Measurements from ENCODE around the gene SEPTIN8. TPM values are rescaled to one million over a fixed set of nuclear protein-coding genes. Genes with fewer than 3 reads are reported as not detected.

Gene SEPTIN8
- total and polyA plus RNA-seq, 2 donors (not counting 1 experiment from before 2014, with no cell fraction given), result 4.0 to 5.9 TPM

DNA sequence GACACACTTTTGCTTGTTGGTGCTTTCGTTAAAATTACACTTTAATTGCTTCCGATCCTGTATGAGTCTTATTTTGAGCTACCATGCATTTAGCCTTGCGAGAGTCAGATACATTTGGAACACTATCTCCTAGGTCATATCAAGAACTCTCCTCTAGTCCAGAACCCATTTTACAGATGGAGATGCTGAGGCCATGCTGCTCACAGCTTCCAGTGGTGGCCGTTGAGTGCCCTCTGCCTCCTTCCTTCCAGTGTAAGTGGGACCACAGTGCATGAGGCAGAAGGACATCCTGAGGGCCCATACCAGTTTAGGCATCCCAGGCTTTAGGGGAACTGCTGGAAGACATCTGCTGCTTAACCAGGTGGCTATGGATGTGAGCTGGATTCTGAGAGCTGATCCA lies 22.9 kb downstream of the SEPTIN8 start:
- Histone ChIP-seq H3K4me3 (ENCODE audit: control extremely low read depth in 1 of 5, extremely low read depth in 1 of 5, insufficient read depth in 1 of 5, low read depth in 2 of 5, low read length in 4 of 5) (no peak overlapping the region), H3K36me3 (replicated peaks in 1 of 2; ENCODE audit: control extremely low read depth in 1 of 2, control insufficient read depth in 1 of 2, extremely low read depth in 1 of 2, insufficient read depth in 2 of 2, low read length in 1 of 2) (no peaks in the 10 kb centered on the region), H3K4me1 (ENCODE audit: control insufficient read depth in 2 of 2, insufficient read depth in 2 of 2, low read length in 2 of 2) (no peaks in the 10 kb centered on the region), H3K9ac (ENCODE audit: low read length) (no peak overlapping the region), H3K27ac (ENCODE audit: low read length in 2 of 2) (no peak overlapping the region), H2AFZ (ENCODE audit: insufficient read depth, low read depth, low read length, poor library complexity, severe bottlenecking) (no peak overlapping the region), H3K79me2 (ENCODE audit: control insufficient read depth, insufficient read depth, low read length) (no peaks in the 10 kb centered on the region), H3K27me3 (replicated peaks in 1 of 4; ENCODE audit: control extremely low read depth in 1 of 4, control insufficient read depth in 3 of 4, insufficient read depth in 4 of 4, low read length in 3 of 4) (no peaks in the 10 kb centered on the region), H4K20me1 (ENCODE audit: control insufficient read depth, insufficient read depth, low read length, poor library complexity, severe bottlenecking) (no peaks in the 10 kb centered on the region), H3K9me3 (ENCODE audit: control extremely low read depth in 1 of 3, control insufficient read depth in 2 of 3, insufficient read depth in 1 of 3, low read length in 2 of 3) (no peaks in the 10 kb centered on the region), H3K4me2 (replicated peaks; ENCODE audit: low read depth, low read length, poor library complexity, severe bottlenecking) (no peak overlapping the region)
- no peak for DNase-seq
- H3K9me3 Mint-ChIP-seq (ENCODE audit: insufficient read depth), result no peaks in the 10 kb centered on the region
- H3K4me3 Mint-ChIP-seq, result no peak overlapping the region
- no peak overlapping the region for H3K27ac Mint-ChIP-seq
- TF ChIP-seq, protein P1, sequence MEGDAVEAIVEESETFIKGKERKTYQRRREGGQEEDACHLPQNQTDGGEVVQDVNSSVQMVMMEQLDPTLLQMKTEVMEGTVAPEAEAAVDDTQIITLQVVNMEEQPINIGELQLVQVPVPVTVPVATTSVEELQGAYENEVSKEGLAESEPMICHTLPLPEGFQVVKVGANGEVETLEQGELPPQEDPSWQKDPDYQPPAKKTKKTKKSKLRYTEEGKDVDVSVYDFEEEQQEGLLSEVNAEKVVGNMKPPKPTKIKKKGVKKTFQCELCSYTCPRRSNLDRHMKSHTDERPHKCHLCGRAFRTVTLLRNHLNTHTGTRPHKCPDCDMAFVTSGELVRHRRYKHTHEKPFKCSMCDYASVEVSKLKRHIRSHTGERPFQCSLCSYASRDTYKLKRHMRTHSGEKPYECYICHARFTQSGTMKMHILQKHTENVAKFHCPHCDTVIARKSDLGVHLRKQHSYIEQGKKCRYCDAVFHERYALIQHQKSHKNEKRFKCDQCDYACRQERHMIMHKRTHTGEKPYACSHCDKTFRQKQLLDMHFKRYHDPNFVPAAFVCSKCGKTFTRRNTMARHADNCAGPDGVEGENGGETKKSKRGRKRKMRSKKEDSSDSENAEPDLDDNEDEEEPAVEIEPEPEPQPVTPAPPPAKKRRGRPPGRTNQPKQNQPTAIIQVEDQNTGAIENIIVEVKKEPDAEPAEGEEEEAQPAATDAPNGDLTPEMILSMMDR (IDR thresholded peaks at IDR 0.05), result no peak
- TF ChIP-seq EZH2 (IDR thresholded peaks at IDR 0.05; ENCODE audit: borderline replicate concordance, insufficient read depth, low read depth, low read length, poor library complexity, severe bottlenecking), result no peak
- H3K27me3 Mint-ChIP-seq, result no peaks in the 10 kb centered on the region
- intact Hi-C loops (cut with micrococcal nuclease), result no loop called here
- CTCF ChIA-PET, result interaction anchor here (1.3 to 1.6 kb wide), 3 partner anchors 8 to 67 kb away, joined by 3 to 4 read pairs (median 3); no protein-coding TSS in a partner anchor
- H3K4me1 Mint-ChIP-seq, result peaks cover 12% of the 10 kb centered on the region
- POLR2A ChIA-PET, result interaction anchor here (0.7 kb wide), 1 partner anchor 23 kb away, joined by 11 read pairs; the partner anchor contains the start of gene SEPTIN8
- 96% methylated on average over 3 of the region's 4 CpGs for WGBS (ENCODE audit: insufficient coverage)
- no peak for ATAC-seq (ENCODE audit: low read depth)

DNA sequence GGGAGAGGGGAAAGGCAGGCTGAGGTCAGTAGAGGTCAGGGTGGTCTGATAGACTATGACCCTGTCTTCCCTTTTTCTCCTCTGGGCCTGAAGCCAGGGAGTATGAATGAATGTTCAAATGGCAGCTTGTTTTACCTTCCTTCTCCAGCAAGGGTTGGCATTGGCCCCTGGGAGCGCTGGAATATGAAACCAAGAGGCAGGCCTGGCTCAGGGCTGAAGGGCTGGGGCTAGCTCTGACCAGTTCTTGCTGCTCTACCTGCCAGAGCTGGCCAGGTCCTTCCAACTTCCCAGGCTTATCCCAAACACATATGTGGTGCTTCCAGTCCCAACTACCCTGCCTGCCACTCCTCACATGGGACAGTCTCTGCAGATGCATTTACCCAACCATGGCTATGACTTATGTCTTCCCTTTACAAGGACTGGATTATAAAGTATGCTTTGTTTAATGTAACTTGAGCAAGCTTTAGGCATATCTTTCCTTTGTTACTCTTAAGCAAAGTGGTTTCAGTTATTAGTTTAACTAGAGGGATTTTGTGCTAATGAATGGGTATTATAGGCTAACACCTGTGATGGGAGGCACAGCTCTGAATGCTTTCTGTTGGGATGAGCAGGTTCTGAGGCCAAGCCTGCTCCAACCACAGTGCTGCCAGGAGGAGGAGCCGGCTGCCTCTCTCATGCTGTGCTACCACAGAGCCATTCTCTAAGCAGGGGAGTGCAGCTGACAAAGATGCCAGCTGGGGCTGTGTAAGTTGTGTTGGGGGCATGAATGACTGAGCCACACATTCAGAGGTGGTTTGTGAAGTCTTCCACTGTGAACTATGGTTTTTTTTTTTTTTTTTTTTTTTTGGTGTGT lies 23.7 kb downstream of the SEPTIN8 start:
- Mint-ChIP-seq H3K4me1 (peaks cover 12% of the 10 kb centered on the region), H3K9me3 (ENCODE audit: insufficient read depth) (no peaks in the 10 kb centered on the region), H3K4me3 (no peak overlapping the region), H3K27ac (no peak overlapping the region), H3K27me3 (peaks cover 4% of the 10 kb centered on the region)
- H3K79me2 ChIP-seq (ENCODE audit: control insufficient read depth, insufficient read depth, low read length), result no peaks in the 10 kb centered on the region
- H3K27ac ChIP-seq (ENCODE audit: low read length in 2 of 2), result no peak overlapping the region
- H4K20me1 ChIP-seq (ENCODE audit: control insufficient read depth, insufficient read depth, low read length, poor library complexity, severe bottlenecking), result no peaks in the 10 kb centered on the region
- intact Hi-C loops (cut with micrococcal nuclease), result no loop called here
- H3K4me1 ChIP-seq (ENCODE audit: control insufficient read depth in 2 of 2, insufficient read depth in 2 of 2, low read length in 2 of 2), result no peaks in the 10 kb centered on the region
- no peak overlapping the region for H3K4me3 ChIP-seq (ENCODE audit: control extremely low read depth in 1 of 5, extremely low read depth in 1 of 5, insufficient read depth in 1 of 5, low read depth in 2 of 5, low read length in 4 of 5)
- H2AFZ ChIP-seq (ENCODE audit: insufficient read depth, low read depth, low read length, poor library complexity, severe bottlenecking), result no peak overlapping the region
- ChIA-PET POLR2A (interaction anchor here (0.7 kb wide), 1 partner anchor 24 kb away, joined by 11 read pairs; the partner anchor contains the start of gene SEPTIN8), CTCF (interaction anchor here (1.3 to 1.5 kb wide), 2 partner anchors 8 to 67 kb away, joined by 3 to 4 read pairs; no protein-coding TSS in a partner anchor)
- H3K9me3 ChIP-seq (ENCODE audit: control extremely low read depth in 1 of 3, control insufficient read depth in 2 of 3, insufficient read depth in 1 of 3, low read length in 2 of 3), result no peaks in the 10 kb centered on the region
- ATAC-seq (ENCODE audit: low read depth), result no peak
- TF ChIP-seq, protein P1 (IDR thresholded peaks at IDR 0.05), result no peak
- no peak for TF ChIP-seq EZH2 (IDR thresholded peaks at IDR 0.05; ENCODE audit: borderline replicate concordance, insufficient read depth, low read depth, low read length, poor library complexity, severe bottlenecking)
- WGBS (ENCODE audit: insufficient coverage), result 100% methylated on average over 1 of the region's 2 CpGs
- H3K27me3 ChIP-seq (replicated peaks in 1 of 4; ENCODE audit: control extremely low read depth in 1 of 4, control insufficient read depth in 3 of 4, insufficient read depth in 4 of 4, low read length in 3 of 4), result peaks cover 0 to 3% (median 0%) of the 10 kb centered on the region in 4 experiments
- DNase-seq, result no peak
- no peaks in the 10 kb centered on the region for H3K36me3 ChIP-seq (replicated peaks in 1 of 2; ENCODE audit: control extremely low read depth in 1 of 2, control insufficient read depth in 1 of 2, extremely low read depth in 1 of 2, insufficient read depth in 2 of 2, low read length in 1 of 2)
- H3K4me2 ChIP-seq (replicated peaks; ENCODE audit: low read depth, low read length, poor library complexity, severe bottlenecking), result no peak overlapping the region
- no peak overlapping the region for H3K9ac ChIP-seq (ENCODE audit: low read length)
